Brain pericyte (primary cell): ENCODE data around the gene POLQ.
A peak's percentile ranks its signal among the peaks of the same experiment; 100 is the strongest.
"Not testable (repeated sequence)": the region's sequence is repeated elsewhere in the genome, so short reads cannot be mapped to it uniquely, and the experiment has no call there.

Experiments used
- DNase-seq: peaks from one replicate; pipeline ENCODE4 v3.0.0-alpha.2; 2012; ENCODE audit warnings: low read depth, low spot score

Gene POLQ

DNA sequence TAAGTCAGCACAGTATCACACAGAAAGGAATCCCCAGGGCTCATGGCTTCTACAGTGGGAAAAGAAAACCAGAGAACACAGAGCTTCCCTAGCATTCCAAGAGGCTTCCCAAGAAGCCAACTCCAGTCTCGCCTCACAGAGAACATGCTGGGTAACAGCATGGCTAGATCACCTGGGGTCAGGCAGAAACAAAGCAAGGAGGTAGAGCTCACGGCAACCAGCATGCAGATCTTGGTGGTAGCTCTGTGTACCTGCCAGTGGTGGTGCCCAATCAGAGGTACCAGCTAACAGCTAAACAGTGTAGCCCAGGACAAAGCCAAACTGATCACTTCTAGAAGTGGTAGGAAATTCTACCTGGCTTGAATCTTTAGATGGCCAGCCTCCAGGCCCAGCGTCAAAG lies 31.3 kb downstream of the POLQ start:
- no peak for DNase-seq

DNA sequence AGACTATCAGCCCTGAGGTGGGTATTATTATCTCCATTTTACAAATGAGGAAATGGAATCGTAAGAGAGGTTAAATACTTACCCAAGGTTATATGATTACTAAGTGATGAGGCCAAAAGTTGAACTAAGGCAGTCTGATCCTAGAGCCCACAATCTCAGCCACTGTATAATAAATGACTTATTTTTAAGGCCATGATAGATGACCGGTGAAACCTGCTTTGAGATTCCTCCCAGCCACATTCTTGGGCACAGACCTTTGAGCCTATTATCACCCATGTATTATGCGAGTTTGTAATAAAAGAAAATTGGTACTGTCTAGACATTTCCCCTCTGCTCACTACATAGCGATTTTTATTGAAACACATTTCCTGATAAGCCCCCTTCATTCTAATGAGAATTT lies 37.4 kb downstream of the POLQ start:
- DNase-seq, result no peak

DNA sequence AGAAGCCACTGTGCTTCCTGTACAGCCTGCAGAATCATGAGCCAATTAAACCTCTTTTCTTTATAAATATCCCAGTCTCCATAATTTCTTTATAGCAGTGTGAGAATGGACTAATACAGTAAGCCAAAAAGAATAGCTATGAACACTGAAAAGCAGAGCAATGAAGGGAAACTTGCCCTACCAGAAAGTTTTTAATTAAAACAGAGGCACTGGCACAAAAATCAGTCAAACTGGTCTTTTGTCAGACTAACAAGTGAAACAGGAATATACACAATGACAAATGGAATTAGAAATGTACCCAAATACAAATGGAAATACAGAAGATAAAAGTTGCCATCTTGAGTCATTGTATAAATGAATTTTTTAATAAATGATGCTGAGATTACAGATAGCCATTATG lies 40.5 kb downstream of the POLQ start:
- no peak for DNase-seq

DNA sequence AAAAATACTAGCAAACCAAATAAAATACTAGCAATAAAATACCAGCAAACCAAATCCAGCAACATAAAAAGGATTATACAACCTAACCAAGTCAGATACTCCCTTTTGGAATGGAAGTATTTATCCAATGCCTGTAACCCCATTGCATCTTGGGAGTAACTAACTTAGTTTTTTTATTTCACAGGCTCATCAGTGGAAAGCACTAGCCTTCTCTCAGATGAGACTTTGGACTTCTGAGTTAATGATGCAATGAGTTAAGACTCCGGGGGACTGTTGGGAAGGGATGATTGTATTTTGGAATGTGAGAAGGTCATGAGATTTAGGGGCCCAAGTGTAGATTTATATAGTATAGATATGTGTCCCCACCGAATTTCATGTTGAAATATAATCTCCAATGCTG lies 41.2 kb downstream of the POLQ start:
- no peak for DNase-seq

DNA sequence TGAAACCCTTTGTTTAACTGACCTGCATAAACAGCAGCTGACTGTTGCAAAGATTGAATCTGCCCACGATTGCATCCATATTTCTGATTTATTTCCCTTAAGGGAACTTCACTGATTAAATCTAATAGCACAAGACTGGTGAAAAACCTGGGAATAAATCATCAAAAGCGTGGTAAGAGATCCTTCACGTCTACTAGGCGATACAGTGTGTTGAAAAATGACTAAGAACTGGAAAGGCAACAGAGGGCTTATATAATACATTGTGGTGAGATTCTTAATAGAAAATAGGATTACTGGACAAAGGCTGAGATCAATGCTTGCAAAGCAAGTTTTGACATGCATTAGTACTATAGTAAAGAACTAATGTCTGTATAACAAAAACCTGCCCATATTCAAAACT lies 49.0 kb downstream of the POLQ start:
- DNase-seq, result no peak

DNA sequence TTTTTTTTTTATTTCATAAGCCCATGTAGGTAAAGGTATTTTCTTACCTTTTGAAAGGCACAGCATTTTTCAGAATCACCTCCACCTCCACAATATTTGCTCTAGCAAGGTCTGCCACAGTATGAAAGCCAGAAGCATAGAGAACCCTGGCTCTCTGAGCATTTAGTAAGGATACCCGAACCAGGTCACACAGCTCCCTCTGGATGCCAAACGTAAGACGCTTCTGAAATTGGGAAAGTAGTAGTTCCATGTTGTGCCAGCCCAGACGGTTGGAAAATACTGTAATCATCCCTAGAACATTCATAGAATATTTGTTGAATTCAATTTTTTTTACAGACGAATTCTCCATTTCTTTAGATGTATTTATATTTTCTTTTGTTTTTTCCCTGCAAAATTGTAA lies 52.4 kb downstream of the POLQ start:
- no peak for DNase-seq

DNA sequence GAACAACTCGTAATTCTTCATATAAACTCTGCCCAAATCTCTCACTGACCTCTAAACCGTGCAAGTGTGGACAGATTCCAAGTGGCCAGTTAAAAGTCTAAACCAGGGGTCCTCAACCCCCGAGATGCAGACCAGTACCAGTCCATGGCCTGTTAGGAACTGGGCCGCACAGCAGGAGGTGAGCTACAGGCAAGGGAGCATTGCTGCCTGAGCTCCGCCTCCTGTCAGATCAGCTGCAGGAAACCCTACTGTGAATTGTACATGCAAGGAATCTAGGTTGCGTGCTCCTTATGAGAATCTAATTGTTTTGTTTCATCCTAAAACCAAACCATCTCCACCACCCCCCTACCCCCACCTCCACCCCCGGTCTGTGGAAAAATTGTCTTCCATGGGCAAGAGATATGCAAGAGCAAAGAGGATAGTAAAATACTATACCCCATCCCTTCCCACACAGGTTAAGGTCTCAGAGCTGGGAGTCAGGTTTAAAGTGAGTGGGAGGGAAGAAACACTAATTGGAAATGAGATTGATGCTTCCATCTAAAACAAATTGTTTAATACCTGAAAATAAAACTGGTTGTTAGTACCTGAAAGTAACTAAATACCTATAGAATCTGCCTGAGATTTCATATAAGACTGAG lies 54.0 kb downstream of the POLQ start:
- DNase-seq, result no peak

DNA sequence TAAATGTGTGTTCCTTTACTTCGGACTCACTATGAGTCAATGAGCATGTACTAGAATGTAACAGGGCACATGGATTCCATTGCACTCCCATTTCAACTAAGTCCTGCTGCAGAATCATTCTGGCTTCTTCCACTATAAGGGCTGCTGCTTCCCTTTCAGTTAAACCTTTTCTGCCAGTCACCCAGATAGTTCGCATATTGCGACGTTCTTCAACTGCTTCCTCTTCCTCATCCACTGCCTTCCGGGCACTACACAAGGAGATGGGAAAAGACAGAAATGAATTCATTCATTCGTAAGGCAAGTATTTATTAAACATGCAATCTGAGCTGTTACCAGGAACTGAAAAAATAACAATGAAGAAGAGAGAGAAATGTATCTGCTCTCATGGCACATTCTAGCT lies 55.6 kb downstream of the POLQ start:
- no peak for DNase-seq

DNA sequence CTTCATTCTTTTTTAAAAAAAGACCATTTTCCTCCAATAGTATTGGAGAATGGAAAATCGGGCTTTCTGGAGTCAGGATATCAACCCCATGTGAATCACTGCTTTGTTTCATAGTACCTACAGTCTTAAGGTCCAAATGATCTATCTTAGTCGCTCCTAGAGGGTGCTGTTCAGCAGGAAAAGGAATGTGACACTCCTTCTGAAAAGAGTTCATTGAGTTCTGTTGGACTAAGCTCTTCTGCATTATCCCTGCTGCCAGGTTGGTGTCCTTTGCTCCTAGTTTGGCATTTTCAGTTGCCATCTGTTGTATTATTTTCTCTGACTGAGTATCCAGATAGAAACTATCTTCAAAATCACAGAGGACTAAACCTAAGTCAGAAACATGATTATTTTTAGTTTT lies 57.2 kb downstream of the POLQ start:
- no peak for DNase-seq

DNA sequence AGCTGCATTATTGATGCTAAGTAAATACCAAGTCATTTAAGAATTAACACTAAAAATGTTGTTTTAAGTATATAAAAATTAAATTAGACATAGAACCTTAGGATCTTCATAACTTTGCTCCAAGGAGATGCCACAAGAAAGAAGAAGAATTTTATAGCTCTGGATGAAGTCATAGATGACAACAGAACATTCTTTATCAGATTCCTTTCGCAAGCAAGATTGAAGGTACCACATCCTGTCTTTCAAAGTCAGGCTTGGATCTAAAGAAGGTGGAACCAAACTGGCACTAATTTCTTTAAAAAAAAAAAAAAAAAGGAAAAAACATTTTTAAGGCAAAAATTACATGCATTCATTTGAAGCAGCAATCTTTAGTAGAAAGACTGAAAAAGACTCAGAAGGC lies 62.5 kb downstream of the POLQ start:
- DNase-seq, result no peak

DNA sequence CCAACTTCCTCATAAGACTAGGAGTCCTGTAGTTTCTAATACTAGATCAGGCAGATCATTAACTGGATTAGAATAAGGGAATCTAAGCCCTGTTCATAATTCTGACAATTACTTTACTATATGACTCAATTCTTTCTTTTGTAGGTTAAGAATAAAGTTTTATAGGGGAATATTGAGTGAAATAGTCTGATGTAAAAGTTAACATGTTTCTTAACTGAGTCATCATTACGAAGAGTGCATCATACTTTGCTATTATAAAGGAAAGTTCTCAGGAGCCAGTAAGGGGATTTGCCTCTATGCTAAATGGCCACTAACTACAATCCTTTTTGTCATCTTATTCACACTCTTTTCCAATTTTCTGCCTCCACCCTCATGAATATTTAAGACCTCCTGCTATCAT lies 63.1 kb downstream of the POLQ start:
- DNase-seq, result no peak

DNA sequence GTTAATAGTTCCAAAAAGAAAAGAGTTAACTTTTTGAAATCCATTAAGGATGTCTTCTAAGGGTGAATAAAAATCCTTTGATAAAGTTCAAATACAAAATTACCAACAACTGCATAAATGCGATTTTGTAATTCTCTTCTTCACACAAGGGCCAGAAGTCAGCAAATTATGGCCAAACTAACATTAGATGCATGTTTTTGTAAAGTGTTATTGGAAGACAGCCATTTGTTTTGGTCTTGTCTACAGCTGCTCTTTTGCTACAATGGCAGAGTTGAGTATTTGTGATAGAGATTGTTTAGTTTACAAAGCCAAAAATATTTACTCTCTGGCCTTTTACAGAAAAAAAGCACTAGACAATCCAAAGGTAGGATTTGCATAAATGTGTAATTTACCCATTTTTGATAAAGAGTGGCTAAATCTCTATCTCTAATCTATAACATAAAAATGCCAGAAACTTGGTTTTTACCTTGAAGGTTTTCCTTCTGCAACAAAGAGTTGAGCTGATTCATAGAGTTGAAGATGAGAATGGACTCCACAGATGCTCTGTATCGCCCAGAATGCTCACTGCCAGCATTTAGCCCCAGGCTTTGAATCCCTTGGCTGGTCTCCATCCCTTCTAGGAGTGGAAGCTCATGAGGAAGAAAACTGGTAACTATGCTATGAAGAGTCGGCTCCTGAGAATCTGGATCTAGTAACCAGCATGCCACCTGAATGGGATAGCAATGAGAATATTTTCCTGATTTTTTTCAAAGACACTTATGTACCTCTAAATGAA lies 64.5 kb downstream of the POLQ start:
- DNase-seq, result no peak

DNA sequence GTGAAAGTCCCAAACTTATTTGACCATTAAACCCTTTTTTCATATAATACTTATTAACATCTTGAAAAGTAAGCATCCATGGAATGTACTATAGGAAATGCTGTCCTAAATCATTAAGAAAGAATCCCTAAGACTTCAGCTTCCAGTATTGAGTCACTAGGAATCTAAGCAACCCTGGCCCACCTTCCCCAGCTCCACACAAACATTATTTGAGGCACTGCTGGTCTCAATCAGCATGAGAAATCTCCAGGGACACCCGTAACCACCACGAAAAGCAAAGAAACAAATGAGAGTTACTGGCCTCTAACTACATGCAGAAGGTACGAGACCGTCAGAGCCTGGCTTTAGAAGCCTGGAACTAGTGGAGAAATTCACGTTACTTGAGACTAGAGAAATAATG lies 68.2 kb downstream of the POLQ start:
- peak; percentile 15 for DNase-seq

DNA sequence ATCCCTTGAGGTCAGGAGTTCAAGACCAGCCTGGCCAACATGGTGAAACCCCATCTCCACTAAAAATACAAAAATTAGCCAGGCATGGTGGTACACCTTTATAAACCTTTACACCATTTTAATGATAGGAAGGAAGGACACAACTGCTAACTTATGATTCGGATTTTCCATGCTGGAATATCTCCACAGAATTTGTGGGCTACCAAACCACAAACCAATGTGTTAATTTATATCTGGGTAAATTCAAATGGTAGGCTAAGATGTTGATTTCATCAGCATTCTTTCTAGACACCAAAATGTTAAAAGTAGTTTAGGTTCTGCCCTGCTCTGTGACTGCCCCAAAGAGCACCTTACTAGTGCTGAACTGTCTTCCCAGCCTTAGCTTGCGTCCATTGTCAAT lies 72.8 kb downstream of the POLQ start:
- DNase-seq, result no peak

DNA sequence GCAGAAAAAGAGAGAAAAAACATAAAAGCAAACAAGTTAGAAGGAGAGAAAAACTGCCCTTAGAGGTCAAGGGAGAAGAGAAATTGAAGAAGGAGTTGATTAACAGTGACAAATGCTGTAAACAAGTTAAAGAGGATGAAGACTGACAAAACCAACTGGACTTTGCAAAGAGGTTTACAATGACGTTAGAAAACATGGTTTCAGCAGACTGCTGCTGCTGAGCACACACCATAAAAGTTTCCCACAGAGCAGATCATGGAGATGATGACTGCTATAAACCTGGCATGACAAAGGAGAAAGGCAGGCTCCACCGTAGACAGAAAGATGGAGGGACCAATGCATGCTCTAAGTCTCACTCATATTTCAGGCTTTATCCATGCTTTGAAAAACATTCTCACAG lies 78.7 kb downstream of the POLQ start:
- DNase-seq, result no peak

DNA sequence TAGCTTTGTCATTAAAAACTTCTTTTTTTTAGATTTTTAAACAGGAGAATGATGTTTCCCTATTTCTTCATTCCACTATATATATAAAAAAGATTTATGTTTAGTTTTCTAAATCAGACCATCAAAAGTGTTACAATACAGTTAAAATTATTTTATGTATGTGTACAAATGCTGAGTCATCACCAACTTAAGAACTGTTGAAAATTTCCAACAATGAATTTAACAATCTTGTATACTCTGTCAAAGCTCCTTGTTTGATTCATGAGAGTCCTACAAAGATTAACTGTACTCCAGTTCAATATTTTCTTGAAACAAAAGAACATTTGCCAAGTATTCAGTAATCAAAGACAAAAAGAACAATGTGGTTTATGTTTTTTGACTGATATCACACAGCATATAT lies 82.0 kb downstream of the POLQ start:
- DNase-seq, result no peak

DNA sequence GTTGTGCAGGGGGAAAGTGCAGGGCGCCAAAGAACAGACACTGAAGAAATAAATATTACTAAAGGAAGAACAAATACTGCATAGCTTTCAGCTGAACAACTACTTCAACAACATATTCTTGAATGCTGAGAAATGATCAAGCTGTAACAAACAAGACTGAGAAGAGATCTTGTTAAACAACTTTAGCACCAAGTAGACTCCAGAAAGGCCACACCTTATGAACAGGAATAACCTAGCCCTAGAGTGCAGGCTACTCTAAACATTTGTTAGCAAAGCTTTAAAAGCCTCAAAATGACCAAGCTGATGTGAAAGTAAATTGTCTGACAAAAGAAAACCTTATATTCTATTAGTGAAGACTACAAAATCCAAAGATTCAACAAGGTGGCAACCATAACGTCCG lies 83.2 kb downstream of the POLQ start:
- no peak for DNase-seq

DNA sequence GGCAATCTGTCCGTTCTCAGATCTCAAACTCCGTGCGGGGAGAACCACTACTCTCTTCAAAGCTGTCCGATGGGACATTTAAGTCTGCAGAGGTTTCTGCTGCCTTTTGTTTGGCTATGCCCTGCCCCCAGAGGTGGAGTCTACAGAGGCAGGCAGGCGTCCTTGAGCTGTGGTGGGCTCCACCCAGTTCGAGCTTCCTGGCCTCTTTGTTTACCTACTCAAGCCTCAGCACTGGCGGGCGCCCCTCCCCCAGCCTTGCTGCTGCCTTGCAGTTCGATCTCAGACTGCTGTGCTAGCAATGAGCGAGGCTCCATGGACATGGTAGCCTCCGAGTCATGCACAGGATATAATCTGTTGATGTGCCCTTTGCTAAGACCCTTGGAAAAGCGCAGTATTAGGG lies 94.0 kb downstream of the POLQ start:
- DNase-seq, result not testable (repeated sequence)

DNA sequence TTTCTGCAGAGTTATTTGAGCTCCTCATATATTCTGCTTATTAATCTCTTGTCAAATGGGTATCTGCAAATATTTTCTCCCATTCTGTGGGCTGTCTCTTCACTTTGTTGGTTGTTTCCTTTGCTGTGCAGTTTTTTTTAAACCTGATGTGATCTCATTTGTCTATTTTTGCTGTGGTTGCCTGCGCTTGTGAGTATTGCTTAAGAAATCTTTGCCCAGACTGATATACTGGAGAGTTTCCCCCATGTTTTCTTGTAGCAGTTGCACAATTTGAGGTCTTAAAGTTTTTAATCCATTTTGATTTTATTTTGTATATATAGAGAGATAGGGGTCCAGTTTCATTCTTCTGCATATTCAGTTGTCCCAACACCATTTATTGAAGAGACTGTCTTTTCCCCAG lies 102.3 kb downstream of the POLQ start:
- DNase-seq, result no peak

DNA sequence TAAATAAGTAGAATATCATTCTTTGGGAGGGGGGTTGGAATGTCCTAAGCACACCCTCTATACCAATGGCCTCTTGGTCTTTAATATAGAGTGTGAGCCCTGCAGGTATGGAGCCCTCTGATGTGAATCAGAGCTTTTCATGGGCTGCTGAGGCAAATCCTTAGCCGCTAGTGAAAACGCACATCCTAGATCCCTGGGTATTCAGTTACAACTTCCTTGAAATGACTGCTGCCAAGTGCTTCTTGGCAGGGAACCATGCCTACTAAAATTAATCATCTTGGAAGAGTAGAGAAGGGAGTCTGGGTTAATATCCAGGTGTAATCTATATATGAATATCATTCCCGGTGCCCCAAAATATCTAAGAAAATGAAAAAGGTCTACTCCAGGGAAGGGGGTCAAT lies 109.1 kb downstream of the POLQ start:
- no peak for DNase-seq

DNA sequence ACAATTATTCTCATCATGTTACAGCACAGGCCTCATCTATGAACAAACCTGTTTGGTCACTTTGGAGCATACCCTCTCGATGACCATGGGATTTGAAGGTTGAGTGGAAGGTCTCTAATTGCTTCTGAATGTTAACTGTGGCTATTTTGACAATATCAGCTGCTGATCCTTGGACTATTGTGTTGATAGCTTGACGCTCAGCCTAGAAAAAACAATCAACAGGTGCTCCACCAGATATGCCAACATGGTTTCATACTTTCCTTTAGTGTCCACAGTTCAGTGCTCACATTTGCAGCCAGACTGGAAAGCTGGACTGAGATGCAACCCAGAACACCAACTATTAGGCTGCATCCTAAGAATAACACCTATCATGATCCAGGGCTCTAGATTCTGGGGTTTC lies 109.7 kb downstream of the POLQ start:
- no peak for DNase-seq

DNA sequence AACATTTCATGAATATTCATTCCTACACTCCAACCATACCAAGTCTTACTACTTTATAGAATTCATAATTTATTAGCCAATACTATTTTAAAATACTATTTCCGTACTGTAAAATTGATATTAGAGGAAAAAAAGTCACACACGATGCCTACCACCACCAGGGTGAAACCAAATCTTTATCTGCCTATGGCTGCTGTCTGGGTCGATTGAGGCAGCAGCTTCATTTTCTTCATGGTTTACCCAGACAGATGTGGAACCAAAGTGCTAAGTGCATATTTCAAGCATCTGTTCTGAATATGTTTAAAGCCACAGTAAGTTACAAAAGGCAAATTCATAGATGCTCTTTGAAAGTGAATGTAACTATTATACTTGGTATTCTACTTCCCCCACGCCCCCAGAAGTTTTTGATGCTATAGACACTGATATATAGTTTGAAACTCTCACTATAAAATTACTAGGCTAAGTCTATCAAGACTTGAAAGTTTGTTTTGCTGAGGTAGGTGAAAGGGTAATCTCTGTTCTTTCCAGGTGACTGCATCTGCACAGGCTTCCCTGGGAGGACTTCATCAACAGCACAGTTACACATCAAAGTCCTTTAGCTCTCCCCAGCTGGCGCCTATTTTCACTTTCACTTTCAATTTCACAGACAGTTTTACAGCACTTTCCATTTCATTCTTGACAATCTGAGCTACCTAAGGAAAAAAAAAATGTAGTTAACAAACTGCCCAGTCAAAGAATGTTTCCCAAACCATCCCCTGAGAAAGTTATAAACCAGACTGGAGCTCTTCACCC lies 113.9 kb downstream of the POLQ start:
- peak; percentile 11 for DNase-seq

DNA sequence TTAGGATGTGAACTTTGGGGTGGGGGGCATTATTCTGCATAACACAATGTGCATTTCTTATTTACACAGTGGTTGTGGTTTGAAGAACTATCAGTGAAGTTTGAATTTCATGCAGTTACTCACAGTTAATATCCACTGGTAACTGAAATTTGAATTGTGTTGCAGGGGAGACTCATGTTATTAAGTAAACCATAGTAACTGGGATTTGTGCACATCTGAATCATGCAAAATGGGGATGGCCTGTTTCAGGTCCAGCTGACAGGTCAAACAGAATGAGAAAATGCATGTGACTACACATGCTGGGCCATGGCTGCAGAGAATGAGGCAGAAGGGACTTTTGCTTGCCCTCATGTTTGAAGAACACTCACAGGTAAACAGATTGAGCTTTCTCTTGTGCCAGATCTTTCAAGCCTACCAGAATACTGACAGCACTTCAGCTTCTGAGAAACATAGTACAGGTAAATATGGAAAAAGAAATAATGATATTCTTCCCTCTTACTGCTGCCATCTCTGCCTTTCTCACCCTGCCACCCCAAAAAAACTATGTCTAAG lies 115.0 kb downstream of the POLQ start:
- DNase-seq, result no peak
